Measurements from ENCODE around the gene ITGA2B. TPM values are rescaled to one million over a fixed set of nuclear protein-coding genes. Genes with fewer than 3 reads are reported as not detected.
A peak's percentile ranks its signal among the peaks of the same experiment; 100 is the strongest.

ITGA2B gene
- total and polyA plus RNA-seq, 2 of the 8 experiments (the other 6 are each of a cell fraction or from before 2014, with no cell fraction given), result 6.9 to 12.3 TPM

- TF ChIP-seq CHD7 (IDR thresholded peaks at IDR 0.05; ENCODE audit: insufficient replicate concordance, low read length) (no peak), PHF8 (conservative IDR thresholded peaks at IDR 0.05; ENCODE audit: low read depth, low read length) (no peak), EP300 (IDR thresholded peaks at IDR 0.05; ENCODE audit: borderline replicate concordance in 1 of 2, low read depth in 2 of 2, low read length in 2 of 2) (peak in 1 of 2 experiments; percentile 49; a peak in 1 of 3 replicates), TCF12 (IDR thresholded peaks at IDR 0.05; ENCODE audit: low read depth, low read length) (peak; percentile 54; the same call in 1 of the 2 replicates), TAF7 (optimal IDR thresholded peaks at IDR 0.05; ENCODE audit: borderline replicate concordance, low read depth, low read length) (no peak), NRF1 (IDR thresholded peaks at IDR 0.05; ENCODE audit: low read depth, low read length) (no peak), ASH2L (IDR thresholded peaks at IDR 0.05; ENCODE audit: low read length) (no peak), CREB1 (IDR thresholded peaks at IDR 0.05) (peak; percentile 41; the same call in 1 of the 2 replicates), HDAC6 (IDR thresholded peaks at IDR 0.05; ENCODE audit: low read depth, low read length) (no peak), CHD1 (IDR thresholded peaks at IDR 0.05; ENCODE audit: low read depth, low read length) (no peak), KDM4A (IDR thresholded peaks at IDR 0.05; ENCODE audit: low read depth, low read length, severe bottlenecking) (no peak)
Observed at GRCh38 chr17:44326861-44327444, 62.5 kb downstream of the ITGA2B start (continued).
